ENCODE data around the gene SMYD3.

GRCh38 chr1:246281639-246282038 is 225.4 kb downstream of the SMYD3 start:
- TF ChIP-seq POLR2A (IDR thresholded peaks at IDR 0.05): no peak
- TF ChIP-seq CTCF (IDR thresholded peaks at IDR 0.05): no peak
